Eye (tissue), 1 donor: ENCODE data around the gene TCF25.

Experiments
- DNase-seq: peaks from one replicate; pipeline ENCODE4 v3.0.0-alpha.2; 2015

Gene TCF25

DNA sequence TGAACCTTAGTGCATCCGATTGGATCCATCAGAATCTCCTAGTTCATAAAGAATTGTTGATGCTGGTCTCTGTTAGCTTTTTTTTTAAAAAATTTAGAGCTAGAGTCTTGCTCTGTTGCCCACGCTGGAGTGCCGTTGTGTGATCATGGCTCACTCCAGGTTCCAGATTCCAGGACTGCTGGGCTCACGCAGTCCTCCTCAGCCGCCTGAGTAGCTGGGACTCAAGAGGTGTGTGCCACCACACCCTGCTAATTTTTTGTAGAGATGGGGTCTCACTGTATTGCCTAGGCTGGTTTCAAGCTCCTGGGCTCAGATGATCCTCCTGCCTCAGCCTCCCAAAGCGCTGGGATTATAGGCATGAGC is 8.0 kb downstream of the TCF25 start:
- no peak for DNase-seq

DNA sequence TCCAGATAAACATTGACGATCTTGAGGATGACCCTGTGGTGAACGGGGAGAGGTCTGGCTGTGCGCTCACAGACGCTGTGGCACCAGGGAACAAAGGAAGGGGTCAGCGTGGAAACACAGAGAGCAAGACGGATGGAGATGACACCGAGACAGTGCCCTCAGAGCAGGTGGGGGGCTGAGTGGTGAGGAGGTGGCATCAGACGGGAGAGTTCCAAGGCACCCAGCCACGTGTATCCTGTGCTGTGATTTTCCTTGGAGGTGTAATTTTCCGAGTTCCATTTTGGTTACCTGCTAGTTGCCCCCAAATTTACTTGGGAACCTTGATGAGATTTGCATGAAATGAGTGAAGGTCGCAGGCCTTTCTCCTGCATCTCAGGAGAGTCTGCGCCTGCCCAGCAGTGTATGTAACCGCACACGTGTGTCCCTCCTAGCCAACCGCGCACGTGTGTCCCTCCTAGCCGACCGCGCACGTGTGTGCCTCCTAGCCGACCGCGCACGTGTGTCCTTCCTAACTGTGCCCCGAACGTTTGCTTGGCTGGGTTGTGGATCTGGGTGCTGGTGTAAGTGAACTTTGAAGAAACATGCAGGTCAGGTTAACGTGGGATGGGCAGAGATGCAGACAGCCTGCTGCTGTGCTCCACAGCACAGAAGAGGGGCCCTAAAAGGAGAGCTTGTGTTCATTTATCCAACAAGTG is 10.1 kb downstream of the TCF25 start:
- no peak for DNase-seq

DNA sequence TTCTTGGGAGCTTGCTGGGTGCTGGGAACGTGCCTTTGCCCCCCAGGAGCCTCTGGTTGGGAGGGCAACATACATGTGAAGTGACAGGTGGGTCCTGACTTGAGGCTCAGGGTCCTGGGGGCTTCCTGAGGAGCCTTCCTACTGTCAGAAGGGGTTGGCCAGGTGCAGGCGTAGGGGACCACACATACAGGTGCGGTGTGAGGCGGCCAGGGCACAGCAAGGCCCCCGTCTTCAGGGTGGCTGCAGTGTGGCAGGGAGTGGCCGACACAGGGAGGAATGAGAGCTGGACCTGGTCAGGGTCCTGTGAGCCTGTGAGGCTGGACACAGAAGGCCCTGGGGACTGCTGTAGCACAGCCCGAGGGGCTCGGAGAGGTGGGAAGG is 10.6 kb downstream of the TCF25 start:
- DNase-seq, result no peak

DNA sequence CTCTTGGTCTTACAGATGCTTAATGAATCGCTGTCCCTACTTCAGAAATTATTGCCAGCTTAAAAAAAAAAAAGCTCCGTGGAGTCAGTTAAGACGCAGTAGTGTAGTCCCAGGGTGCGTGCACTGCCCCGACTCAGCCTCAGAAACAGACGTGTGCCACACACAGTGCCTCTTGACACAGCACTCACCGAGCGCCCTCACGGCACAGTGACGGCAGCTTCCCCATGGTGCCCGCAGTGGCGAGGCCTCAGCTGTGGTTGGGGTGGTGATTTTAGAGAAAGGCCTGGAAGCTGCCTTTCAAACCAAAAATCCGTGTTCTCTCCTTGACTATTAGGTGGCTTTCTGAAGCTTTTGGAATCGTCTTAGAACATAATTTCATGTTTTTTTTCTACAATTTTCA is 13.9 kb downstream of the TCF25 start:
- no peak for DNase-seq

DNA sequence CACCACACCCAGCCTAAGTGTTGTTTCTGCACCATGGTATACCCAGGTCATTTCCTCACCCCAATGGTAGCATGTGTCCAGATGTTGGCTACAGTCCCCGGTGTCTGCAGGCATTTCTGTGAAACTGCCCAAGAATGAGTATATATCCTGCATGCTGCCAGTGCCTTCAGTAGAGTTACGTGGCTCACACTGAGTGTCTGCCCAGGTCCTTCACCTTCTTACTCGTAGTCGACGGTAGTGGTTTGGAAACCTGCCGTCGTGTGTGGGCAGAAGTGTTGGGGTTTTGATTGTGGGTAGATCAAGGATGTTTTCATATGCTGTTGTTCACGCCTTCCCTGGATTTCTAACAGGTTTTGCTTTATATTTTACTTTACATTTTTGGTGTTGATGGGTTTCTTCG is 16.8 kb downstream of the TCF25 start:
- DNase-seq, result no peak

DNA sequence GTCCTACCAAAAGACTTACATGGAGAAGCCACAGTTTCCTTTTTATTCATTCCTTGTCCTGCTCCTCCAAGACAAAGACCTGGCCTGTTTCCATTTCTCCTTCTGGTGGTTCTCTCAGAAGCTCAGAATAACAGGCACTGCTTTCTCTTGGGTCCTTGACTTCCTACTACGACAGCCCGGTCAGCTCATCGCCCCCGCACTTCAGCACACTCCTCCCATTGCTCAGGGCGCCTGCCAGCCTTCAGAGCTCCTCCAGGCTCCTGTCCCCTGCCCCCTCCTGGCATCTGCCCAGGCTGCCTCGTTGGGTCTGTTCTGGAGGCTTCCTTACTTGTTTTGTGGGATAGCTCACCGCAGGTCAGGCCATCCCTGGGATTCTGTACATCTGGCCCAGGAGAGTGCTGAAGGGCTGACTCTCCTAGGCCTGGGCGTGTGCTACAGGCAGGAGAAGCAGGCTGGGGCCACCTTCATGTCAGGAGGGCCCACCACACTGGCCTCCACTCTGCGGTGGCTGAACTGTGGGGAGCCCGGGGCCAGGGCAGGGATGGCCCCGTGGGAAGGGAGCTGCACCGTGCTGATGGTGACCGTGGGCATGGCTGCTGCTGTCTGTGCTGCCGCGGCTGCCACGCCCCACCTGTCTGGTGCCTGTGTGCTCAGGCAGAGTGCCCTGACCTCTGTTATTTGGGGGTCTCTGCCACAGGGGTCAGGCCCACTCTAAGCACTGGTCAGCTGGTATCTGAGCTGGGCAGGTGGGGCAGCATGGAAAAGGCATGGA is 17.7 kb downstream of the TCF25 start:
- no peak for DNase-seq

DNA sequence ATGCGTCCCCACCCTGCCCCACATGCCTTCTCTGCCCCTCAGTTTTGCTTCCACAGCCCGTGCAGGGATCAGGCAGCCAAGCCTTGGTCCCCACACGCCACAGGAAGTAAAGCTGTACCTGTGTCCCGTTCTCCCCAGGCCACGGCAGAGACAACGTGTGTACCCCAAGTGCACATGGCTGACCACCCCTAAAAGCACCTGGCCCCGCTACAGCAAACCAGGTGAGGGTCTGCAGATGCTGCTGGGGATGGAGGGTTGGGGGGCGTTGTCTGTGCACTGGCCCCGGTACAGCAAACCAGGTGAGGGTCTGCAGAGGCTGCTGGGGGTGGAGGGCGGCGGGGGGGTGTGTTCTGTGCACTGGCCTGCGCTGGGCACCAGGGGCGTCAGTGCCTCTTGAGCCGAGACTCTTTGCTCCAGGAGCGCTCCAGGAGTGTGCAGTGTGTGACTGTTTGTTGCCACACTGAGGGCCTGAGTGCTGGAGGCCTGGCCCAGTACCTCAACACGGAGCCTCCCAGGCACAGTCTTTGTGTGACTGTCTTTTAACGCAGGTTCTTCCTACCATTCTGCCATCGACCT is 18.8 kb downstream of the TCF25 start:
- DNase-seq, result no peak

DNA sequence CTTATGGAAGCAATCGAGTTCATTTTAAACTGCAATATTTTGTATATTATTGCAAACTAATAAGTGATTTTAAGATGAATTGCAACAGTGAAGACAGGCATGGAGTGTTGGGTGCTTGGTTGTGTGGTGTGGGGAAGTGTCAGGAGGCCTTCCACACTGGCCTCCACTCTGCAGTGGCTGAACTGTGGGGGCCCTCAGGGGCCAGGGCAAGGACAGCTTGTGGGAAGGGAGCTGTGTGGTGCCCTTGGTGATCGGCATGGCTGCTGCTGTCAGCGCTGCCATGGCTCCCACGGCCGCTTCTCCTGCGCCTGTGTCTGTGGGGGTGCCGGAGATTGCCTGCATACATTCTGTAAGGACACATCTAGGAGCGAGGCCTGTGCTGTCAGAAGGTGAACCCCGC is 19.2 kb downstream of the TCF25 start:
- no peak for DNase-seq

DNA sequence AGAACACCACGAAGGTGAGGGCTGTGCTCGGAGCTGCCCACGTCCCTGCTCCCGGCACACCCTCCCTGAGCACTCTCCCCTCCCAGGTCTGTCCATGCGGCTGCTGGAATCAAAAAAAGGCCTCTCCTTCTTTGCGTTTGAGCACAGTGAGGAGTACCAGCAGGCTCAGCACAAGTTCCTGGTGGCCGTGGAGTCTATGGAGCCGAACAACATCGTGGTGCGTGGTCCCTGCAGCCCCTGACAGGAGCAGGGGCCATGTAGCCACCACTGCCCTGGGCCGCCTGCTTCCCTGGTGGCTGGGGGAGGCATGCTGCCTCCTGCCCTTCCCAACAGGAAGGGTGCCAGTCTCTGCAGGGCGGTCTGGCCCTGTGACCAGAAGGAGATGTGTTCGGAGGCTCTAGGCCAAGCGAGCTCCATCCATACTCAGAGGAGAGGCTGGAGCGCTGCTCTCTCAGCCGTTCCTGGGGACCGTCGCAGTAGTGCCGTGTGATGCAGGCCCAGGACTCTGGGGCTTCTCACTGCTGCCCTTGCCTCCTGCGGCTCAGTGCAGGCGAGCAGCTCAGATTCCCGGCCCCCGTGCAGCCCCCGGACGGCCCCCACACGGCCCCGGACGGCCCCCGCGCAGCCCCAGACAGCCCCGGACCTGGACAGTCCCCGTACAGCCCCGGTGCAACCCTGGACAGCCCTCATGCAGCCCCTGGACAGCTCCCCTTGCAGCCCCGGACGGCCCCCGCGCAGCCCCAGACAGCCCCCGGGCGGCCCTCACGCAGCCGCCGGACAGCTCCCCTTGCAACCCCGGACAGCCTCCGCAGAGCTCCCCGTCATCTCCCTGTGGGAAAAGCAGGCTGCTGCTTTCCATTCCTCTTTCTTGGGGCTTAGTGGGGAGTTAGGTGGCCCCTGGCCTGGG is 20.5 kb downstream of the TCF25 start:
- no peak for DNase-seq

DNA sequence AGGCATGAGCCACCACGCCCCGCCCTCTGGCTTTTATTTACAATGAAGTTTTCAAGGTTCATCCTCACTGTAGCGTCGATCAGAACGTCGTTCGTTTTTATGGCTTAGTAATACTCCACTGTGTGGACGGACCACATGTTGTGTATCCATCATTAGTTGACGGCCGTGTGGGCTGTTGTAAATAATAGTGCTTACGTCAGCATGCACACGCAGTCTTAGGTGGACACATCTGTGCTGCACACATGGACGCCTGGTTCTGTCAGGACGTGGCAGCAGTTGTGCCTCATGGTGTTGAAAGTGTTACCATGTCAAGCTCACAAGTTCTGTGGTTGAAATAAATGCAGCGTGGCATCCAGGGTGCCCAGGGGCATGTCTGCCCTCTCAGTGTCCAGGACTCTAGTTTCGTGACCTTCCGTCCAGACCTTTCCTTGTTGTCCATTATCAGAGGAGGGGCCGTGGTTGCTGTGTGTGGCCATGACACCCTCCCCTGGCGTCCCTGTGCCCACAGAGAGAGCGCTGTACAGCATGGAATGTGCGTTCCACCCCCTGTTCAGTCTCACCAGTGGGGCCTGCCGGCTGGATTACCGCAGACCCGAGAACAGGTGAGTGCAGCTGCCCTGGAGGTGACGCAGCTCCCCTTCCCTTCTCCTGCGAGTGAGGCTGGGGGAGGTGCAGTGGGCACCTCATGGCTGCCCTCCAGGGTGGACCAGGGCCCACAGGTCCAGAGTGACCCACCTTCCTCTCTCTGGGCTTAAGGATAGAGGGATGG is 22.3 kb downstream of the TCF25 start:
- DNase-seq, result no peak

DNA sequence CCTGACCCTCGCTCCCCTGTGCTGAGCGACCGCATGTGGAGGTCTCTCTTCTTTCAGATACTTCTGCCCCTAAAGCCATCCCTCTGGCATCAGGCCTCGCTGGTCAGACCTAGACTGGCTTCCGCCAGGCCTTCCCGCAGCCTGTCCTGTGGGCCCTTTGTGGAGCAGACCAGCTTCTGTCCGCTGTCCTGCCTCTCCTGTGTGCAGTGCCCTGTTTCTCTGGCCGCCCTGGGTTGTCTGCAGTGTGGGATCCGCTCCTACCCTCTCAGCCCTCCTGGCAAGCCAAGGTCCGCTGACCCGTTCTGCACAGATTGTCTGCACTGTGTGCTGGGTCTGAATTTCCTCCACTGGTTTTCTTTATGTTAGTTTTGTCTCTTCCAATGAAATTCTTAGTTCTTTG is 23.8 kb downstream of the TCF25 start:
- no peak for DNase-seq

DNA sequence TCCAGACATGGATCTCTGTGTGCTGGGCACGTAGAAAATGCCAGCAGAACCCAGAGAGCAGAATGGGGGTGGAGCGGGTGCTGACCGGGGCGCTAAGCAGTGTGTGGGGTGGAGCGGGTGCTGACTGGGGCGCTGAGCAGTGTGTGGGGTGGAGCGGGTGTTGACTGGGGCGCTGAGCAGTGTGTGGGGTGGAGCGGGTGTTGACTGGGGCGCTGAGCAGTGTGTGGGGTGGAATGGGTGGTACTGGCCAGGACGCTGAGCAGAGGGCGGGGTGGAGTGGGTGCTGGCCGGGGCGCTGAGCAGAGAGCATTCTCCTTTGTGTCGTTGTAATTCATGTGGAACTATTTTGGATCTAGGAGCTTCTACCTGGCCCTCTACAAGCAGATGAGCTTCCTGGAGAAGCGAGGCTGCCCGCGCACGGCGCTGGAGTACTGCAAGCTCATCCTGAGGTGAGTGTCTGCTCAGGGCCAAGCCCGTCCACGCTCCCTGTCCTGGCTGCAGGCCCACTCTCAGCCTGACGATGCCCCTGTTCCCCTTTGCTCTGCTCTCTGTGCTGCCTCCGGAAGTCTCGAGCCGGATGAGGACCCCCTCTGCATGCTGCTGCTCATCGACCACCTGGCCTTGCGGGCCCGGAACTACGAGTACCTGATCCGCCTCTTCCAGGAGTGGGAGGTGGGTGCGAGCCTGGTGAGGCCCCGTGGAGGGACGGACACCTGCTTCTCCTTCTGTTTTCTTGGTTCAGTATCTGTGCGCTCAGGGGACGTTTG is 25.0 kb downstream of the TCF25 start:
- no peak for DNase-seq

DNA sequence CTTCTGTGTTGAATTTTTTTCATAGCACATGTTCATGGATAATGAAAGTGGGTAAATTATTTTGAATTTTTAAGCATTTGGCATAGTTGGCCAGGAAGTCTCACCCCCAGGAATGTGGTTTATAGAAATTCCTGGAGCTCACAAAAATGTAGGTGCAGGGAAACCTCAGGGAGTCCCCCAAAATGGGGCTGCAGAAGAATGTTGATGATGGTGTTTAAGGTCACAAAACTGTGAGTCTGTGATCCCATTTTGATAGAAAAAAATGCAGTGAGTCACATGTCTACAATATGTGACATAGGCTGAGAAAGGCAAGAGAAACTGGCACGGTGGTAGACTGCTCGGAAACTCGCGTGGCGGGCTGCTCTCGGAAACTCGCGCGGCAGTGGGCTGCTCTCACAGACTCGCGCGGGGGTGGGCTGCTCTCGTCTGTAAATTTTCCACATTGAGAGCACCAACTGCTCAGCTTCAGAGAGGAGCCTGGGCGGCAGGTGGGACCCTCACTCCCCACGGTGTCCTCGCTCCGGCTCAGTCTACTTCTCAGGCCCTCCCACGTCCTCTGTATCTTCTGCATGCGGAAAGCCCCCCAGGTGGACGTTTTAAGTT is 26.6 kb downstream of the TCF25 start:
- DNase-seq, result no peak

DNA sequence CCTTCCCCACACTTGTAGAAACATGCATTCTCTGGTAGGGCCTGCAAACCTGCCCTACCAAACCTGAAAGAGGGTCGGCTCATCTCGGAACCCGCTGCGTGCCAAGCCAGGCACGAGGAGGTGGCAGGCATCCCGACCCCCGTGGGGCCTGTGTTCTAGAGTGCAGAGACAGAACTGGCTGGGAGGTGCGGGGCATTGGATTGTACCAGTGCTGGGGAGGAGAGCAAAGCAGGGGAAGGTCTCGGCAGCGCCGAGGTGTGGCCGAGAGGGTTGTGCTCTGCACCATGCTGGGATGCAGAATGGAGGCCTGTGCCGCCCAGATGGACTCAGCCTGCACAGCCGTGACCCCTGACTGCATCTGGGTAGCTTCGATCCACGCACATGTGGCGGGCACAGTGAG is 27.5 kb downstream of the TCF25 start:
- DNase-seq, result no peak

DNA sequence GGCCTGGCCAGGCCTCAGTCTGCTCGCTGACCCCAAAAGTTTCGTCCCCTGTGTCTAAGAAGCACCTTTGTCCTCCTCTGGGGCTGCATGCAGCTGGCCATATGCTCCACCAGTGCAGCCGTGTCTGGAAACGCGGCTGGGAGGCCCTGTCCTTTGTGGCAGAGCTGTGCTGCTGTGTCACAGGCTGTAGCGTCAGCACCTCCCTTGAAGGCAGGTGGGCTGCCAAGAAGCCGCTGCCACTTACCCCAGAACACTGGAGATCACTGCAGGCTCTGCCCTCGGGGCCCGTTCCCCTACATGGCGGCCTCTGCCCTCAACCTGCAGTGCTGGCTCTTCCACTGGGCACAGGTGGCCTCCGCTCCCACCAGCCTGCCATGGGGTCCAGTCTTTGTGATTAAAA is 29.6 kb downstream of the TCF25 start:
- DNase-seq, result no peak

DNA sequence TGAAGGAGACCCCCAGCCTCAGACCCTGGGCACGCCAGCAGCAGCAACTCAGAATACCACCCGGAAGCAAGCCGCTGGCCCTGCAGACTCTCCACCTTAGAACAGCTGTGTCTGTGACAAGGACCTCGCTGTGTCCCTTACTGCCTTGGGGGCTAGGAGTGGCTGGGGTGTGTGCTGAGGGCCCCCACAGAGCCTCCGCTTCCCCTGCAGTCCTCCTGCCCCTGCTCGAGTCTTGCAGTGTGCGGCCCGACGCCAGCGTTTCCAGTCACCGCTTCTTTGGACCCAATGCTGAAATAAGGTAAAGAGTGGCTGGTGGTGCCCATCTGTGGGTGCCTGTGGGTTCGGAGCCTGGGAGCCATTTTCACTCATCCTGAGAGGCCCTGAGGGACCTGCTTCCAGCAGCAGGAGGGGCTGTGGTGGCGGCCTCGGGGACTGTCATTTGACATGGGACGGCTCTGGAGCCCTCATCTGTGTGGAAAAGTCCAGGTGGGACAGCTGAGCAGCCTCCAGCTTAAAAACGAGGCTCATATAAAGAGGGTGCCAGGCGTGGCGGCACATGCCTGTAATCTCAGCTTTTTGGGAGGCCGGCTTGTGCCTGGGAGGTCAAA is 30.6 kb downstream of the TCF25 start:
- no peak for DNase-seq

DNA sequence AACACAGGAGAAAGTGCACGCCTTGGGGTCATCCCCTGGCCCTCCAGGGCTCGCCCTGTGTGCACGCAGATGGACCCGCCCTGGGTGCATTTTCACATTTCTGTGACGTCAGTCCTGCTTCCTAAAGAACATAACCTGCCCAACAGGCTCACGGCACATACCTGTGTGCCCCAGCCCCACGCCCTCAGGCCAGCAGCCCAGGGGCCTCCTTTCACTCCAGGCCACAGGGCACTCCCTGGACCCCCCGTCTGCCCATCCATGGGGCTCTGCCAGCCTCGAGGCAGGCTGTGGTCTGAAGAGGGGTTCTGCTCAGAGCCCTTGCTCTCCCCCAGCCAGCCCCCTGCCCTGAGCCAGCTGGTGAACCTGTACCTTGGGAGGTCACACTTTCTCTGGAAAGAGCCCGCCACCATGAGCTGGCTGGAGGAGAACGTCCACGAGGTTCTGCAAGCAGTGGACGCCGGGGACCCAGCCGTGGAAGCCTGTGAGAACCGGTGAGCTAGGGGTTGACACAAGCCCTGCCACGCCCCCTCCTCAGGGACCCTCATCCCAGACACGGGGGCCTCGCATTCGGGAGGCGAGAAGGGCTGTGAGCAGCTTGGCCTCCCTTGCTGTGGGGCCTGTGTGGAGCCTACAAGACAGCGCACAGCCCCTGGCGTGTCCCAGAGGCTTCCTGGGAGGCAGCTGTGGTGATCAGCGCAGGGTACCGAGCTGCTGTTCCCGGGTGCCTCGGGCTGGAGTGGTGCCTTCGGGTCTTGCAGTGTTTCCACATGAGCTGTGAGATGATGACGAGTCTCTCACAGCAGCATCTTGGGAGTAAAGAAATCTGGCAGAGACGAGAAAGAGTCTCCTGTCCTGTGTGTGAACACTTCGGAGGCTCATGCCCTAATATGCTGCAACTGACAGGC is 31.5 kb downstream of the TCF25 start:
- DNase-seq, result no peak

DNA sequence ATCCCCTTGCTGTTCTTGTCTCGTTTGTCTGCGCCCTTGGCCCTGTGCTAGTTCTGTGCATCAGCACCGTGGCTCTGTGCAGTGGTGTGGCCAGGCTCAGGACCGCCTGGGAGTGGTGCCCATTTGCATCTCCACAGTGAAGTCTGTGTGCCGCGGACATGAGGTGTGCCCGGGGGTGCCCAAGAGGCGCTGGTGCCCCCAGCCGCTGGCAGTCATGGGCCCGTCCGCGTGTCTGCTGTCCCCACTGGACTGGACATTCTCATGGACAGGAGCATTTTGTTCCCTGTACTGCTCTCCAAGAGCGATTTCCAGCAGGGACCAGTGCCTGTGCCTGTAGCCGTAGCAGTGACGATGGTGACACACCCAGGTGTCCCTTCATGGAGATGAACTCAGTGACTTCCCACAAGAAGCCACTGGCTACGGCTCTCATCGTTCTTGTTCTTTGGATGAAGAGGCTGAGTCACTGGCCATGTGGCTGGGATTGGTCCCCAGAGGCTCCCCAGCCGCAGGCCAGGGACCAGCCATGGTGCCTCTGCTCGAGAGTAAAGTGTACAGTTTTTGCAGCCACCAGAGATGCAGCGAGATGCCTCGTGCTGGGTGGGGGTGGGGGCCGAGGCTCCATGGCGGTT is 32.2 kb downstream of the TCF25 start:
- no peak for DNase-seq
